Measurements from ENCODE around the gene NEMP2.

Gene NEMP2

DNA sequence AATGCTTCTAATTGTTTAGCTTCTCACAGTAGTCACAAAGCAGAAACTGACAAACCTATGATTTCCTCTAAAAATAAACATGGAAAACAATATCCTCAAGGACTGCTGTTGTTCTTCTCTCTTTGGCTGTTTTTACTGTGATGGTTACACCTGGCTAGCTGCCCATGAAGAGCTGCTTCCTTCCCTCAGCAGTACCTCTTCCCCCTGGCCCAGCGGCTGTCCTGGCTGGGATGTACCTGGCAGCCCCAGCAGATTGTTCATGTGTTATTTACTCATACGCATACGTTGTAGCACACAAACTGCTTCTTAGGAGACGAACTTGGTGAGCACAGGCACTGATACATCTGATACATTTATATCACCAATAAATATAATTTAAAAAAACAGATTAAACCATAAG is 27.4 kb downstream of the NEMP2 start:
- H3K27ac ChIP-seq: no peak overlapping the region
- TF ChIP-seq, protein P1, sequence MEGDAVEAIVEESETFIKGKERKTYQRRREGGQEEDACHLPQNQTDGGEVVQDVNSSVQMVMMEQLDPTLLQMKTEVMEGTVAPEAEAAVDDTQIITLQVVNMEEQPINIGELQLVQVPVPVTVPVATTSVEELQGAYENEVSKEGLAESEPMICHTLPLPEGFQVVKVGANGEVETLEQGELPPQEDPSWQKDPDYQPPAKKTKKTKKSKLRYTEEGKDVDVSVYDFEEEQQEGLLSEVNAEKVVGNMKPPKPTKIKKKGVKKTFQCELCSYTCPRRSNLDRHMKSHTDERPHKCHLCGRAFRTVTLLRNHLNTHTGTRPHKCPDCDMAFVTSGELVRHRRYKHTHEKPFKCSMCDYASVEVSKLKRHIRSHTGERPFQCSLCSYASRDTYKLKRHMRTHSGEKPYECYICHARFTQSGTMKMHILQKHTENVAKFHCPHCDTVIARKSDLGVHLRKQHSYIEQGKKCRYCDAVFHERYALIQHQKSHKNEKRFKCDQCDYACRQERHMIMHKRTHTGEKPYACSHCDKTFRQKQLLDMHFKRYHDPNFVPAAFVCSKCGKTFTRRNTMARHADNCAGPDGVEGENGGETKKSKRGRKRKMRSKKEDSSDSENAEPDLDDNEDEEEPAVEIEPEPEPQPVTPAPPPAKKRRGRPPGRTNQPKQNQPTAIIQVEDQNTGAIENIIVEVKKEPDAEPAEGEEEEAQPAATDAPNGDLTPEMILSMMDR (conservative IDR thresholded peaks at IDR 0.05): no peak
- TF ChIP-seq ZFX (IDR thresholded peaks at IDR 0.05): no peak

DNA sequence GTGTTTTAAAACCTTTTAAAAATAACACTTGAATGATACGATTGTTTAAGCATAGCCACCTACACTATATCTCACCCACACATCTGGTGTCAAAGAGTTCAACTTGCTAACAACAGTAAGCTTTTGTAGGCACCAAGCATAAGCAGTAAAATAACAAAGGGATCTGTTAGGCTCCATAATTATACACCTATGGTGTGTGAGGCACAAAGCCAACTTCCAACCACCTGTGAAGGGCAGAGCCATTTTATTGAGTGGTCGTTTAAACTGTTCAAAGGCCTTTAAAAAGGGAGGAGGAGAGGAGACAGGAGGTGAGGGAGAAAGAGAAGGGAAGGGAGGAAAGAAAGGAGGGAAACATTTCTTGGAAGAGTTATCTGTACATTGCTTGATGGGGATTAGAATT is 27.9 kb downstream of the NEMP2 start:
- H3K27ac ChIP-seq: no peak overlapping the region
- TF ChIP-seq, protein P1 (conservative IDR thresholded peaks at IDR 0.05): no peak
- TF ChIP-seq ZFX (IDR thresholded peaks at IDR 0.05): no peak

DNA sequence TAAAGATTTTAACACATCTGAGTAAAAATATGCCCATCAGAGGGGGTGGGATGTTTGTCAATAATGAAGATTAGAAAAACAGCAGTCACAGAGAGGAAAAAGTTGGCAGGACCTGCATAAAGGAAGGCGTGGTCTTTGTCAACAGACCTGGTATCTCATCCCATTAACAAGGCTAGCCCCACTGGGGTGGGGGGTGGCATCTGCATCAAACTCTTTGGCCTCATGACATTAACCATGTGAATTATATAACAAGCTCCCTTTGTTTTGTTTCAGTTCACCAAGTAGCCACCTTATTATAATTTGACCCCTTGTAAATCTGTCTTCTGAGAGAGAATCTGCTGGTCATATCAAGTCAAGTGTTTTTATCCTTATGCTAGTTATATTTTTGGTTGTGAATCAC is 28.8 kb downstream of the NEMP2 start:
- no peak overlapping the region for H3K27ac ChIP-seq
- no peak for TF ChIP-seq ZFX (IDR thresholded peaks at IDR 0.05)
- TF ChIP-seq, protein P1 (conservative IDR thresholded peaks at IDR 0.05): no peak

DNA sequence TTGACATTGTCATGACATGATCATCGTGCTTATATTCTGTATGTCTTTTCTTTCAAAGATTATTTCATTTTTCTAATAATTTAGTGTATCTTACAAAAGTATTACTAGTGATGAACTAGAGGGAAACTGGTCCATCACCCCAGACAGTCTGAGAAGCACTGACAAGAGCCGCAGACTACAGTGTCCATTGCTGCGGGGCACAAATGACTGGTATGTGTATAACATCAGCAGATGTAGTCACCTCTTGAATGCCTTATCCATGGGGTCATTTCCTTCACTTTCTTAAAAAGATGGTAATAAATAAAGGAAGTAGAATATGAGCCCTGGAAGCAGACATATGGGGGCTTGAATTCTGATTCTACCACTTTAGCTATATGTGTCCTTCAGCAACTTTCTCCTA is 29.6 kb downstream of the NEMP2 start:
- TF ChIP-seq, protein P1 (conservative IDR thresholded peaks at IDR 0.05): no peak
- no peak for TF ChIP-seq ZFX (IDR thresholded peaks at IDR 0.05)

DNA sequence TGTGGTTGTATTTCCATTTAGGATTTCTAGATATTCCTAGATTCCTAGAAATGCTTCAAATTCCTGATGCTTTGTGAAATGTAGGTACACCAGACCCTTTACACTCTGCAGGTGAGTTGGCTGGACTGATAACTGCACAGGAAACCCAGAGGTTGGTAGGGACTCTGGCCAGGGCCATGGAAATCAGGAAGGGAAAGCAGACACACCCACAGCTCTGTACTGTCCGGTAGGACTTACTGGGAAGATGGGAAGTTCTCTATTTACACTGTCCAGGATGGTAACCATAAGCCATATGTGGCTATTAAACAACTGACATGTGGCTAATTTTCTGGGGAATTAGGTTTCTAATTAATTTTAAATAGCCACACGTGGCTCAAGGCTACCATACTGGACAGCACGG is 31.4 kb downstream of the NEMP2 start:
- H3K27ac ChIP-seq: no peak overlapping the region
- TF ChIP-seq, protein P1 (conservative IDR thresholded peaks at IDR 0.05): no peak
- no peak for TF ChIP-seq ZFX (IDR thresholded peaks at IDR 0.05)

More for the DNA sequence above, 29.6 kb downstream of the NEMP2 start:
- no peak overlapping the region for H3K27ac ChIP-seq

DNA sequence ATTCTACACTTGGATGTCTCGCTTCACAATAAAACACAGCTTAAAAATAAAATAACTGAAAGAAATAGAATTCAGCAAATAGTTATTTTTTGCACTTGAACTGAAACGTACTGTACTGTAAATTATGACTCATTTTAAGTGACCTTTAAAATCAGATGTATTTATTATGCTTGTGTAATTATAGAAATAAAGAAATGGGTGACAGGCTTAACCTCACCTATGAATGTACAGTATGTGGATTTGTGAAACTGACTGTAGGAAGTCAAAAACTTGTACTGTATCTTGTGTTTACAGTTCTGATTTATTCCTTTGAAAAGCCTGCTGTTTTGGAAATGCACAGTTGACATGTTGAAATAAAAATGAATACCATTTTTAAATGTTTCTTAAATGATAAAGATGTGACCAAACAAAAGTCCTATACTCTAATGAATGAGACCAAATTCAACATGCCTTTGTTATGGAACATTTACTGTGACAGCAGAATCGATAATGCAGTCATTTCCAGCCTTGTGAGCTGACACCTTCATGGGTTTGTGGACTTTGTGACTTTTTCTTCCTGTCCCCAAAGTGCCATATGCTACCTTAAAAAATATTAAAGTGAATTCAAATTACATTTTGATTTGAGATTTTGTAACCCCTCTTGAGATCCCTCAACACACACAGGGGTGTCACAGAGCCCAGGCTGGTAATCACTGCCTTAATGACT is 32.7 kb downstream of the NEMP2 start:
- H3K27ac ChIP-seq: no peak overlapping the region
- TF ChIP-seq ZFX (IDR thresholded peaks at IDR 0.05): no peak
- TF ChIP-seq, protein P1 (conservative IDR thresholded peaks at IDR 0.05): no peak

DNA sequence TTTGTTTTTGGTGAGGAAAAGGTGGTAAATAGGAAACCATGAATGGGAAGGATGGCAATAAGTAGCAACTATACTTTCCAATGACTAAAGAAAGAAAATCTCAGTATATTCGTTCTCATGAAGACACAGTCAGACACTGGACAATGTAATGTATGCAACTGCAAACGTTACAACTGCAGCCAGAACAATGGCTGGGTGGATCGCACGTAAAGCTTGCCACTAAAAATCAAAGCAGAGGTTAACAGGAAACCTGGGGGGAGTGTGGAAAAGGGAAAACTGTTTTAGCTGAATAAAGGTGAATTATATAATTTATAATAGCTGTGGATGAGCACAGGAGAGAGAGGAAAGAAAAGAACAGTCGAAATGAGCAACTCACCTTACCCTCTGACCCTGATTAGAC is 33.3 kb downstream of the NEMP2 start:
- H3K27ac ChIP-seq: no peak overlapping the region
- TF ChIP-seq, protein P1 (conservative IDR thresholded peaks at IDR 0.05): no peak
- TF ChIP-seq ZFX (IDR thresholded peaks at IDR 0.05): no peak
